H1 (cell line): ENCODE results near the gene ZDHHC23. TPM values are rescaled to one million over a fixed set of nuclear protein-coding genes. Genes with fewer than 3 reads are reported as not detected.

ENCODE experiments used
- CTCF ChIA-PET: fragments of 300-600 bp; sonication (Branson Sonifier 250); formaldehyde crosslinking; loops from one replicate; lab custom pipeline; 2021; ENCODE audit not compliant: partially characterized antibody; lab: Charles Lee
- POLR2A ChIA-PET: fragments of 300-600 bp; sonication (Branson Sonifier 250); formaldehyde crosslinking; loops from one replicate; lab custom pipeline; 2021; ENCODE audit warnings: inconsistent platforms; ENCODE audit not compliant: partially characterized antibody; lab: Charles Lee
- DNase-seq, 2 experiments: peaks; one replicate each; pipeline versions ENCODE4 v3.0.0 to v3.0.0-alpha.2; 2010 to 2022; ENCODE audit warnings: low spot score in 2 of 2, low read depth in 1 of 2, mixed read lengths in 1 of 2
- FAIRE-seq: peaks from 2 replicates; lab custom pipeline; 2011; peaks lifted over from hg19 to GRCh38; lab: Jason Lieb, UNC
- H2AFZ ChIP-seq: 2 replicates; pipeline ENCODE4 v1.8.1; 2012; ENCODE audit warnings: low read length, inconsistent platforms
- H2AK5ac ChIP-seq: 2 replicates; pipeline ENCODE4 v1.6.1; 2013; ENCODE audit warnings: low read depth, low read length
- H2BK120ac ChIP-seq: replicated peaks from 2 replicates; pipeline ENCODE3; 2013; ENCODE audit warnings: low read depth, low read length, inconsistent platforms
- H2BK12ac ChIP-seq: 2 replicates; pipeline ENCODE4 v1.6.1; 2013; ENCODE audit warnings: low read depth, low read length
- H2BK15ac ChIP-seq: 2 replicates; pipeline ENCODE4 v1.6.1; 2013; ENCODE audit warnings: low read length
- H2BK20ac ChIP-seq: 2 replicates; pipeline ENCODE4 v1.6.1; 2013; ENCODE audit warnings: low read length
- H2BK5ac ChIP-seq: 2 replicates; pipeline ENCODE4 v1.6.1; 2013; ENCODE audit warnings: low read depth, low read length
- H3K14ac ChIP-seq: 2 replicates; pipeline ENCODE4 v1.6.1; 2013; ENCODE audit warnings: inconsistent platforms; ENCODE audit not compliant: insufficient read length
- H3K18ac ChIP-seq: 2 replicates; pipeline ENCODE4 v1.6.1; 2013; ENCODE audit warnings: low read length; ENCODE audit errors: extremely low read depth
- H3K23ac ChIP-seq: 2 replicates; pipeline ENCODE4 v1.6.1; 2013; ENCODE audit warnings: inconsistent platforms; ENCODE audit not compliant: insufficient read length
- H3K23me2 ChIP-seq: 2 replicates; pipeline ENCODE4 v1.6.1; 2013; ENCODE audit warnings: low read depth, low read length
- H3K27ac ChIP-seq: 2 replicates; pipeline ENCODE4 v1.6.1; 2011; ENCODE audit warnings: low read depth, low read length, inconsistent platforms
- H3K27me3 ChIP-seq, 4 experiments: replicated peaks in 1 of 4; 1 replicate in 1 of 4; 2 replicates in 3 of 4; pipeline versions ENCODE4 v1.6.1 to v1.8.1; 2011 to 2013; ENCODE audit warnings: low read length in 3 of 4, mild to moderate bottlenecking in 3 of 4, inconsistent platforms in 2 of 4, mixed read lengths in 2 of 4, moderate library complexity in 1 of 4; ENCODE audit not compliant: control insufficient read depth in 3 of 4, insufficient read depth in 3 of 4; ENCODE audit errors: extremely low read depth in 1 of 4
- H3K36me3 ChIP-seq, 4 experiments: 2 replicates each; pipeline versions ENCODE4 v1.6.1 to v1.8.1; 2011 to 2013; ENCODE audit warnings: mild to moderate bottlenecking in 4 of 4, low read length in 3 of 4, moderate library complexity in 2 of 4, control low read depth in 1 of 4, inconsistent platforms in 1 of 4; ENCODE audit not compliant: insufficient read depth in 4 of 4, control insufficient read depth in 2 of 4
- H3K4ac ChIP-seq: replicated peaks from 2 replicates; pipeline ENCODE3; 2013; ENCODE audit warnings: low read length, low read depth, mixed read lengths, inconsistent platforms; ENCODE audit not compliant: insufficient read length
- H3K4me1 ChIP-seq, 4 experiments: replicated peaks in 1 of 4; 1 replicate in 1 of 4; 2 replicates in 3 of 4; pipeline versions ENCODE4 v1.6.1 to v1.8.1; 2011 to 2013; ENCODE audit warnings: low read length in 3 of 4, inconsistent platforms in 2 of 4, mixed read lengths in 1 of 4; ENCODE audit not compliant: insufficient read depth in 4 of 4, control insufficient read depth in 3 of 4
- H3K4me2 ChIP-seq, 2 experiments: 2 replicates each; pipeline versions ENCODE4 v1.6.1 to v1.8.1; 2011 to 2013; ENCODE audit warnings: low read depth in 2 of 2, low read length in 2 of 2, control low read depth in 1 of 2, inconsistent platforms in 1 of 2, mild to moderate bottlenecking in 1 of 2; ENCODE audit not compliant: insufficient read depth in 1 of 2
- H3K4me3 ChIP-seq, 4 experiments: fragments of 200-600, 300-600 bp in 1 of 4; sonication (generic), shearing (Covaris generic), sonication (Bioruptor Twin) in 1 of 4; 2 replicates each; pipeline versions ENCODE4 v1.5.1 to v1.8.1; 2011 to 2016; ENCODE audit warnings: low read length in 4 of 4, low read depth in 3 of 4, control low read depth in 2 of 4, inconsistent platforms in 2 of 4, mild to moderate bottlenecking in 2 of 4, mixed read lengths in 1 of 4, moderate library complexity in 1 of 4; ENCODE audit not compliant: insufficient read depth in 2 of 4; ENCODE audit errors: extremely low read depth in 1 of 4
- H3K56ac ChIP-seq: replicated peaks from 2 replicates; pipeline ENCODE3; 2013; ENCODE audit warnings: low read depth, mild to moderate bottlenecking, mixed read lengths, low read length, inconsistent platforms; ENCODE audit not compliant: insufficient read length
- H3K79me1 ChIP-seq: 2 replicates; pipeline ENCODE4 v1.6.1; 2013; ENCODE audit warnings: low read depth, low read length, control low read depth
- H3K79me2 ChIP-seq, 2 experiments: 2 replicates each; pipeline versions ENCODE4 v1.6.1 to v1.8.1; 2012 to 2013; ENCODE audit warnings: low read length in 2 of 2, mild to moderate bottlenecking in 2 of 2, inconsistent platforms in 1 of 2; ENCODE audit not compliant: insufficient read depth in 2 of 2, control insufficient read depth in 1 of 2
- H3K9ac ChIP-seq, 4 experiments: replicated peaks in 1 of 4; 1 replicate in 1 of 4; 2 replicates in 3 of 4; pipeline versions ENCODE4 v1.6.1 to v1.8.1; 2011 to 2013; ENCODE audit warnings: low read depth in 3 of 4, low read length in 3 of 4, control low read depth in 2 of 4, mild to moderate bottlenecking in 2 of 4, moderate library complexity in 2 of 4, inconsistent platforms in 1 of 4; ENCODE audit errors: extremely low read depth in 1 of 4
- H3K9me3 ChIP-seq, 2 experiments: 2 replicates each; pipeline versions ENCODE4 v1.6.1 to v1.8.1; 2012 to 2013; ENCODE audit warnings: mild to moderate bottlenecking in 2 of 2, moderate library complexity in 2 of 2, control low read depth in 1 of 2, inconsistent platforms in 1 of 2, low read depth in 1 of 2, low read length in 1 of 2, mixed read lengths in 1 of 2; ENCODE audit not compliant: insufficient read depth in 2 of 2
- H4K20me1 ChIP-seq, 2 experiments: replicated peaks in 1 of 2; 2 replicates each; pipeline versions ENCODE3 to v1.8.1; 2011 to 2013; ENCODE audit warnings: inconsistent platforms in 2 of 2, low read length in 2 of 2, mild to moderate bottlenecking in 1 of 2; ENCODE audit not compliant: insufficient read depth in 2 of 2, control insufficient read depth in 1 of 2
- H4K5ac ChIP-seq: 2 replicates; pipeline ENCODE4 v1.6.1; 2013; ENCODE audit warnings: low read length, low read depth, mixed read lengths, inconsistent platforms; ENCODE audit not compliant: insufficient read length
- H4K8ac ChIP-seq: 2 replicates; pipeline ENCODE4 v1.8.0; 2013; ENCODE audit warnings: mild to moderate bottlenecking, moderate library complexity, low read length, inconsistent platforms; ENCODE audit not compliant: insufficient read depth; ENCODE audit errors: extremely low read depth
- H4K91ac ChIP-seq: replicated peaks from 2 replicates; pipeline ENCODE3; 2013; ENCODE audit warnings: low read length, mixed read lengths, inconsistent platforms; ENCODE audit not compliant: insufficient read length
- CEBPB ChIP-seq: IDR thresholded peaks from 2 replicates; pipeline ENCODE4 v1.6.1; 2012; ENCODE audit warnings: low read depth, low read length
- CHD2 ChIP-seq: IDR thresholded peaks from 2 replicates; pipeline ENCODE4 v1.6.1; 2012; ENCODE audit warnings: low read length, improper control_type of control experiment
- EGR1 ChIP-seq: IDR thresholded peaks from 2 replicates; pipeline ENCODE4 v1.6.1; 2011; ENCODE audit warnings: low read depth, low read length, borderline replicate concordance
- JUND ChIP-seq: IDR thresholded peaks from 2 replicates; pipeline ENCODE4 v1.6.1; 2011; ENCODE audit warnings: mild to moderate bottlenecking, improper control_type of control experiment, low read length
- KDM4A ChIP-seq: IDR thresholded peaks from one replicate; pipeline ENCODE4 v1.7.1; 2012; ENCODE audit warnings: low read depth, mild to moderate bottlenecking, moderate library complexity, low read length, inconsistent platforms; ENCODE audit not compliant: severe bottlenecking
- NRF1 ChIP-seq: IDR thresholded peaks from 2 replicates; pipeline ENCODE4 v1.6.1; 2011; ENCODE audit warnings: mild to moderate bottlenecking, low read depth, low read length, improper control_type of control experiment
- RNF2 ChIP-seq: fragments of 200-900, 300-1000 bp; sonication (generic); IDR thresholded peaks from 2 replicates; pipeline ENCODE4 v1.7.1; 2016; ENCODE audit warnings: borderline replicate concordance, low read depth, mild to moderate bottlenecking, antibody characterized with exemption, low read length; ENCODE audit not compliant: poor library complexity, severe bottlenecking; ENCODE audit errors: missing control alignments
- TAF7 ChIP-seq: optimal IDR thresholded peaks from 2 replicates; pipeline ENCODE3; 2011; ENCODE audit warnings: low read depth, mild to moderate bottlenecking, inconsistent platforms, low read length, moderate library complexity, borderline replicate concordance
- TBP ChIP-seq: IDR thresholded peaks from 2 replicates; pipeline ENCODE4 v1.6.1; 2011; ENCODE audit warnings: low read depth, low read length, improper control_type of control experiment
- WGBS, 2 experiments: shearing (Covaris generic) in 1 of 2; methylation state at CpG; one replicate each; pipeline versions ENCODE4 v1.1.6 to v1.1.7; 2013 to 2015; ENCODE audit warnings: low lambda C conversion rate in 2 of 2, mixed read lengths in 2 of 2, inconsistent platforms in 1 of 2, low coverage in 1 of 2, missing lambda C conversion rate in 1 of 2; ENCODE audit not compliant: insufficient replicate concordance in 2 of 2, insufficient coverage in 1 of 2, insufficient read length in 1 of 2; ENCODE audit errors: extremely low coverage in 1 of 2, missing lambda C conversion rate in 1 of 2; 5-methylcytosine and 5-hydroxymethylcytosine counted together
- polyA plus RNA-seq, 7 experiments: library from polyadenylated mRNA; depleted of rRNA in 3 of 7; stranded (reverse) in 5 of 7; unstranded in 2 of 7; fragments of >200 nt in 5 of 7; fragments of 200-250 nt in 2 of 7; gene quantifications; 1 replicate in 5 of 7; 2 replicates in 1 of 7; 4 replicates in 1 of 7; pipeline versions ENCODE4 v1.2.1 to v1.2.3, GENCODE V29; 2011 to 2013; ENCODE audit warnings: missing spikeins in 2 of 7, mixed read lengths in 2 of 7
- total RNA-seq: library from RNA; stranded (reverse); fragmentation: NEBNext Ultra II Directional; extraction: Animal tissue kit (Norgen Biotek cat#: 25700); gene quantifications from 2 replicates; pipeline ENCODE4 v1.2.1, GENCODE V29; 2021
- TF ChIP-seq, protein P1 (sequence below), 3 experiments: IDR thresholded peaks; 1 replicate in 2 of 3; 2 replicates in 1 of 3; pipeline versions ENCODE4 v1.5.1 to v1.6.1; 2011; ENCODE audit warnings: low read length in 3 of 3, mild to moderate bottlenecking in 3 of 3, inconsistent platforms in 2 of 3, low read depth in 1 of 3, moderate library complexity in 1 of 3; ENCODE audit not compliant: insufficient read depth in 1 of 3; ENCODE audit errors: control extremely low read depth in 1 of 3
- TF ChIP-seq, protein P2 (sequence below): IDR thresholded peaks from 2 replicates; pipeline ENCODE4 v1.6.1; 2011; ENCODE audit warnings: low read length, improper control_type of control experiment

ZDHHC23 gene
- total and polyA plus RNA-seq, 2 of the 8 experiments (the other 6 are each of a cell fraction or from before 2014, with no cell fraction given): 6.2 to 15.7 TPM

DNA sequence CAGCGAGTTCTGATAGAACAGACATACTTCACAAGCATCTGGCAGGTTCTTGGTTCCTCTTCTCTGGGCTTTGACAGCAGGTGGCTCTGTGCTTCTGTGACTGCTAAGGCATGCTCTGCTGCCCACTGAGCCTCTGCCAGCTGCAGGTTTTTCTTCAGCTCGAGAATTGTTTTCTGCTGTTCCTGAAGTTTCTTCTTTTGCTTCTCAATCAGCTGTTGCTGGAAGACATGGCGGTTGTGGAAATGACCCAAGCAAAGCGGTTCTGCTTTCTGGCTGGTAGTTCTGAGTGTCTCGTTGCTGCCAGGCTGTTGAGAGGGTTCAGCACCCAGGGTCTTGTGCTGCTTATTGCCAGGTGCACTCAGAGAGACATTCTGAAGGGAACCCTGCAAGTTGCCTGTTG, 57.7 kb downstream of the ZDHHC23 start:
- no peak overlapping the region for H3K23ac ChIP-seq
- H3K27ac ChIP-seq: no peak overlapping the region
- H2BK120ac ChIP-seq: no peak overlapping the region
- no peaks in the 10 kb centered on the region for H3K23me2 ChIP-seq
- no peak overlapping the region for H2AK5ac ChIP-seq
- H4K91ac ChIP-seq: no peak overlapping the region
- no peak overlapping the region for H2BK5ac ChIP-seq
- no peak overlapping the region for H2AFZ ChIP-seq
- H3K18ac ChIP-seq: no peak overlapping the region
- no peaks in the 10 kb centered on the region for H3K36me3 ChIP-seq
- H3K4me2 ChIP-seq: no peak overlapping the region
- FAIRE-seq: no peak
- H3K56ac ChIP-seq: no peak overlapping the region
- H3K27me3 ChIP-seq: no peaks in the 10 kb centered on the region
- CTCF ChIA-PET: interaction anchor here (1.3 kb wide), 1 partner anchor 38 kb away, joined by 3 read pairs; no protein-coding TSS in a partner anchor
- H2BK15ac ChIP-seq: no peak overlapping the region
- no peak overlapping the region for H4K5ac ChIP-seq
- H2BK12ac ChIP-seq: no peak overlapping the region
- no peak overlapping the region for H2BK20ac ChIP-seq
- H3K79me2 ChIP-seq: no peaks in the 10 kb centered on the region
- POLR2A ChIA-PET: no interaction called here
- H3K9me3 ChIP-seq: peaks cover 2 to 8% of the 10 kb centered on the region in 2 experiments; a peak in 2 of 4 replicates
- H3K4ac ChIP-seq: no peak overlapping the region
- no peaks in the 10 kb centered on the region for H3K4me1 ChIP-seq
- WGBS, 2 experiments: 86% methylated on average over 5 of the region's 5 CpGs; no CpG with 5 or more reads in 1 of the 2 experiments
- H4K20me1 ChIP-seq: no peaks in the 10 kb centered on the region
- H3K14ac ChIP-seq: no peak overlapping the region
- no peak for DNase-seq
- H3K79me1 ChIP-seq: no peaks in the 10 kb centered on the region
- no peak overlapping the region for H3K9ac ChIP-seq
- H3K4me3 ChIP-seq: no peak overlapping the region
- H4K8ac ChIP-seq: no peak overlapping the region
- TF ChIP-seq CEBPB (no peak), JUND (no peak), RNF2 (no peak), NRF1 (no peak), KDM4A (no peak), EGR1 (no peak), TBP (no peak), CHD2 (no peak), TAF7 (no peak)
- TF ChIP-seq, protein P1, sequence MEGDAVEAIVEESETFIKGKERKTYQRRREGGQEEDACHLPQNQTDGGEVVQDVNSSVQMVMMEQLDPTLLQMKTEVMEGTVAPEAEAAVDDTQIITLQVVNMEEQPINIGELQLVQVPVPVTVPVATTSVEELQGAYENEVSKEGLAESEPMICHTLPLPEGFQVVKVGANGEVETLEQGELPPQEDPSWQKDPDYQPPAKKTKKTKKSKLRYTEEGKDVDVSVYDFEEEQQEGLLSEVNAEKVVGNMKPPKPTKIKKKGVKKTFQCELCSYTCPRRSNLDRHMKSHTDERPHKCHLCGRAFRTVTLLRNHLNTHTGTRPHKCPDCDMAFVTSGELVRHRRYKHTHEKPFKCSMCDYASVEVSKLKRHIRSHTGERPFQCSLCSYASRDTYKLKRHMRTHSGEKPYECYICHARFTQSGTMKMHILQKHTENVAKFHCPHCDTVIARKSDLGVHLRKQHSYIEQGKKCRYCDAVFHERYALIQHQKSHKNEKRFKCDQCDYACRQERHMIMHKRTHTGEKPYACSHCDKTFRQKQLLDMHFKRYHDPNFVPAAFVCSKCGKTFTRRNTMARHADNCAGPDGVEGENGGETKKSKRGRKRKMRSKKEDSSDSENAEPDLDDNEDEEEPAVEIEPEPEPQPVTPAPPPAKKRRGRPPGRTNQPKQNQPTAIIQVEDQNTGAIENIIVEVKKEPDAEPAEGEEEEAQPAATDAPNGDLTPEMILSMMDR (IDR thresholded peaks at IDR 0.05; ENCODE audit: control extremely low read depth in 1 of 3, insufficient read depth in 1 of 3, low read depth in 1 of 3, low read length in 3 of 3): no peak
- TF ChIP-seq, protein P2, sequence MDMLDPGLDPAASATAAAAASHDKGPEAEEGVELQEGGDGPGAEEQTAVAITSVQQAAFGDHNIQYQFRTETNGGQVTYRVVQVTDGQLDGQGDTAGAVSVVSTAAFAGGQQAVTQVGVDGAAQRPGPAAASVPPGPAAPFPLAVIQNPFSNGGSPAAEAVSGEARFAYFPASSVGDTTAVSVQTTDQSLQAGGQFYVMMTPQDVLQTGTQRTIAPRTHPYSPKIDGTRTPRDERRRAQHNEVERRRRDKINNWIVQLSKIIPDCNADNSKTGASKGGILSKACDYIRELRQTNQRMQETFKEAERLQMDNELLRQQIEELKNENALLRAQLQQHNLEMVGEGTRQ: no peak
